ENCODE results near the gene TLR10. TPM values are rescaled to one million over a fixed set of nuclear protein-coding genes. Genes with fewer than 3 reads are reported as not detected.

The TLR10 gene
- total RNA-seq, 1 donor from 2014 or later = 0.52 TPM

- no peak overlapping the region for H3K27ac ChIP-seq (ENCODE audit: low read depth, low read length)
- no peak overlapping the region for H3K9ac ChIP-seq (ENCODE audit: low read depth in 1 of 3, low read length in 3 of 3)
- H3K4me1 ChIP-seq (ENCODE audit: control insufficient read depth in 3 of 3, insufficient read depth in 3 of 3, low read length in 3 of 3) = peaks cover 0 to 2% (median 0%) of the 10 kb centered on the region in 3 donors
- H3K36me3 ChIP-seq (ENCODE audit: control insufficient read depth in 3 of 3, insufficient read depth in 3 of 3, low read length in 3 of 3) = no peaks in the 10 kb centered on the region
- H3K27me3 ChIP-seq (ENCODE audit: control insufficient read depth in 3 of 3, insufficient read depth in 3 of 3, low read length in 3 of 3) = no peaks in the 10 kb centered on the region
- no peak overlapping the region for H3K4me3 ChIP-seq (ENCODE audit: low read length in 3 of 3)
- no peaks in the 10 kb centered on the region for H3K9me3 ChIP-seq (ENCODE audit: control insufficient read depth in 3 of 3, low read length in 3 of 3)
Observed at GRCh38 chr4:38734446-38734845, 48.3 kb downstream of the TLR10 start.

GRCh38 chr4:38733663-38734062 lies 49.1 kb downstream of the TLR10 start:
- no peak overlapping the region for H3K4me3 ChIP-seq (ENCODE audit: low read length in 3 of 3)
- no peak overlapping the region for H3K27ac ChIP-seq (ENCODE audit: low read depth, low read length)
- H3K9me3 ChIP-seq (ENCODE audit: control insufficient read depth in 3 of 3, low read length in 3 of 3) = no peaks in the 10 kb centered on the region
- peaks cover 0 to 2% (median 0%) of the 10 kb centered on the region in 3 donors for H3K4me1 ChIP-seq (ENCODE audit: control insufficient read depth in 3 of 3, insufficient read depth in 3 of 3, low read length in 3 of 3)
- no peak overlapping the region for H3K9ac ChIP-seq (ENCODE audit: low read depth in 1 of 3, low read length in 3 of 3)
- H3K36me3 ChIP-seq (ENCODE audit: control insufficient read depth in 3 of 3, insufficient read depth in 3 of 3, low read length in 3 of 3) = no peaks in the 10 kb centered on the region
- H3K27me3 ChIP-seq (ENCODE audit: control insufficient read depth in 3 of 3, insufficient read depth in 3 of 3, low read length in 3 of 3) = no peaks in the 10 kb centered on the region

DNA sequence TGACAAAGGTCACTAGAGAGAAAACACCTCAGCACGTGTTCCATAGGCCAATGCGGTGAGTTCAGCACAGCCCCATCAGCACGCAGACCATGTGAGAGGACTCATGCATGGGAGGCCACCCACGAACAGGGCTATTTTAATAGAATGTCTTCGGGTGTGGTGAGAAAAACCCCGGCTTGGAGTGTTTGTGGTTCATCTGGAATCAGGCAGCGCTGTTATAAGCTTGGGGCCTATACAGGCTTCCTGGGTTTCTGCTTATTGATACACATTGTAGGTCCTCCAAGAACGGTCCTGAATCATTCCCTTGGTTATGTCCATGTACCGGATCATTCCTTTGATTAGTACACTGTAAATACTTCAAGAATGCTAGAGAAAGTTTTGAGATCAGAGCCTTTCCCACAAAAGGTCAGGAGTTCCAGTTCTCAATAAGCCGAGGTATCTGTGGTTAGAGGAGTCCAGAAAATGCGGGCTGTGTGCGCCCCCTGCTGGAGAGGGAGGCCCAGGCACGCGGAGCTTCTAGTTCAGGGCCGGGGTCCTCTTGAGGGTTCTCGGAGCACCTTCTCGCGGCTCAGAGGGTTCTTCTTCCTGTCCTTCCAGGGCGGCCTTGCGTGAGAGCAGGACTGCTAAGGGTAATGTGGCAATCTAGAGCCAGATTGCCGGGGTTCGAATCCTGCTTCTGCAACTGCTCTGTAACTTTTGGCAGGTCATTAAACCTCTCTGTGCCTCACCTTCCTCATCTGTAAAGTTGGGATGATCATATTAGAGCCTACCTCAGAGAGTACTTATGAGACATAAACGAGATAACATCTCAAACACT lies 51.8 kb downstream of the TLR10 start:
- H3K9me3 ChIP-seq (ENCODE audit: control insufficient read depth in 3 of 3, low read length in 3 of 3) = no peaks in the 10 kb centered on the region

GRCh38 chr4:38730493-38730829 lies 52.3 kb downstream of the TLR10 start:
- H3K36me3 ChIP-seq (ENCODE audit: control insufficient read depth in 3 of 3, insufficient read depth in 3 of 3, low read length in 3 of 3) = no peaks in the 10 kb centered on the region
- no peak overlapping the region for H3K27ac ChIP-seq (ENCODE audit: low read depth, low read length)
- H3K4me1 ChIP-seq (ENCODE audit: control insufficient read depth in 3 of 3, insufficient read depth in 3 of 3, low read length in 3 of 3) = peaks cover 0 to 2% (median 0%) of the 10 kb centered on the region in 3 donors
- H3K9ac ChIP-seq (ENCODE audit: low read depth in 1 of 3, low read length in 3 of 3) = no peak overlapping the region
- no peaks in the 10 kb centered on the region for H3K27me3 ChIP-seq (ENCODE audit: control insufficient read depth in 3 of 3, insufficient read depth in 3 of 3, low read length in 3 of 3)
- H3K4me3 ChIP-seq (ENCODE audit: low read length in 3 of 3) = no peak overlapping the region
- no peaks in the 10 kb centered on the region for H3K9me3 ChIP-seq (ENCODE audit: control insufficient read depth in 3 of 3, low read length in 3 of 3)

More for the DNA sequence above, 51.8 kb downstream of the TLR10 start:
- H3K4me1 ChIP-seq (ENCODE audit: control insufficient read depth in 3 of 3, insufficient read depth in 3 of 3, low read length in 3 of 3) = peaks cover 0 to 2% (median 0%) of the 10 kb centered on the region in 3 donors
- no peaks in the 10 kb centered on the region for H3K27me3 ChIP-seq (ENCODE audit: control insufficient read depth in 3 of 3, insufficient read depth in 3 of 3, low read length in 3 of 3)
- no peak overlapping the region for H3K27ac ChIP-seq (ENCODE audit: low read depth, low read length)
- no peak overlapping the region for H3K4me3 ChIP-seq (ENCODE audit: low read length in 3 of 3)
- no peaks in the 10 kb centered on the region for H3K36me3 ChIP-seq (ENCODE audit: control insufficient read depth in 3 of 3, insufficient read depth in 3 of 3, low read length in 3 of 3)
- H3K9ac ChIP-seq (ENCODE audit: low read depth in 1 of 3, low read length in 3 of 3) = no peak overlapping the region

GRCh38 chr4:38728631-38729141 lies 54.1 kb downstream of the TLR10 start:
- no peaks in the 10 kb centered on the region for H3K9me3 ChIP-seq (ENCODE audit: control insufficient read depth in 3 of 3, low read length in 3 of 3)
- peaks cover 0 to 2% (median 0%) of the 10 kb centered on the region in 3 donors for H3K4me1 ChIP-seq (ENCODE audit: control insufficient read depth in 3 of 3, insufficient read depth in 3 of 3, low read length in 3 of 3)
- no peaks in the 10 kb centered on the region for H3K36me3 ChIP-seq (ENCODE audit: control insufficient read depth in 3 of 3, insufficient read depth in 3 of 3, low read length in 3 of 3)
- H3K4me3 ChIP-seq (ENCODE audit: low read length in 3 of 3) = no peak overlapping the region
- H3K27ac ChIP-seq (ENCODE audit: low read depth, low read length) = no peak overlapping the region
- no peaks in the 10 kb centered on the region for H3K27me3 ChIP-seq (ENCODE audit: control insufficient read depth in 3 of 3, insufficient read depth in 3 of 3, low read length in 3 of 3)
- H3K9ac ChIP-seq (ENCODE audit: low read depth in 1 of 3, low read length in 3 of 3) = no peak overlapping the region

GRCh38 chr4:38724475-38724808 lies 58.3 kb downstream of the TLR10 start:
- Histone ChIP-seq H3K4me3 (ENCODE audit: low read length in 3 of 3) (no peak overlapping the region), H3K27ac (ENCODE audit: low read depth, low read length) (no peak overlapping the region), H3K27me3 (ENCODE audit: control insufficient read depth in 3 of 3, insufficient read depth in 3 of 3, low read length in 3 of 3) (no peaks in the 10 kb centered on the region), H3K9me3 (ENCODE audit: control insufficient read depth in 3 of 3, low read length in 3 of 3) (no peaks in the 10 kb centered on the region), H3K36me3 (ENCODE audit: control insufficient read depth in 3 of 3, insufficient read depth in 3 of 3, low read length in 3 of 3) (no peaks in the 10 kb centered on the region), H3K4me1 (ENCODE audit: control insufficient read depth in 3 of 3, insufficient read depth in 3 of 3, low read length in 3 of 3) (no peaks in the 10 kb centered on the region), H3K9ac (ENCODE audit: low read depth in 1 of 3, low read length in 3 of 3) (no peak overlapping the region)

- Histone ChIP-seq H3K27me3 (ENCODE audit: control insufficient read depth in 3 of 3, insufficient read depth in 3 of 3, low read length in 3 of 3) (no peaks in the 10 kb centered on the region), H3K36me3 (ENCODE audit: control insufficient read depth in 3 of 3, insufficient read depth in 3 of 3, low read length in 3 of 3) (no peaks in the 10 kb centered on the region), H3K9me3 (ENCODE audit: control insufficient read depth in 3 of 3, low read length in 3 of 3) (no peaks in the 10 kb centered on the region), H3K4me3 (ENCODE audit: low read length in 3 of 3) (no peak overlapping the region), H3K27ac (ENCODE audit: low read depth, low read length) (no peak overlapping the region), H3K4me1 (ENCODE audit: control insufficient read depth in 3 of 3, insufficient read depth in 3 of 3, low read length in 3 of 3) (no peaks in the 10 kb centered on the region), H3K9ac (ENCODE audit: low read depth in 1 of 3, low read length in 3 of 3) (no peak overlapping the region)
Observed at GRCh38 chr4:38723726-38724474, 58.9 kb downstream of the TLR10 start.

GRCh38 chr4:38723114-38723513 lies 59.7 kb downstream of the TLR10 start:
- no peaks in the 10 kb centered on the region for H3K9me3 ChIP-seq (ENCODE audit: control insufficient read depth in 3 of 3, low read length in 3 of 3)
- no peaks in the 10 kb centered on the region for H3K4me1 ChIP-seq (ENCODE audit: control insufficient read depth in 3 of 3, insufficient read depth in 3 of 3, low read length in 3 of 3)
- no peak overlapping the region for H3K4me3 ChIP-seq (ENCODE audit: low read length in 3 of 3)
- H3K27me3 ChIP-seq (ENCODE audit: control insufficient read depth in 3 of 3, insufficient read depth in 3 of 3, low read length in 3 of 3) = no peaks in the 10 kb centered on the region
- no peak overlapping the region for H3K9ac ChIP-seq (ENCODE audit: low read depth in 1 of 3, low read length in 3 of 3)
- H3K36me3 ChIP-seq (ENCODE audit: control insufficient read depth in 3 of 3, insufficient read depth in 3 of 3, low read length in 3 of 3) = no peaks in the 10 kb centered on the region
- H3K27ac ChIP-seq (ENCODE audit: low read depth, low read length) = no peak overlapping the region

All from skeletal muscle tissue (tissue), 4 donors.